DMS53 (cell line): ENCODE results near the gene KCNIP2.
"Not testable (repeated sequence)": the region's sequence is repeated elsewhere in the genome, so short reads cannot be mapped to it uniquely, and the experiment has no call there.

ENCODE experiments used
- DNase-seq: peaks from one replicate; lab custom pipeline; 2025; lab: John Stamatoyannopoulos, UW

KCNIP2 gene

DNA sequence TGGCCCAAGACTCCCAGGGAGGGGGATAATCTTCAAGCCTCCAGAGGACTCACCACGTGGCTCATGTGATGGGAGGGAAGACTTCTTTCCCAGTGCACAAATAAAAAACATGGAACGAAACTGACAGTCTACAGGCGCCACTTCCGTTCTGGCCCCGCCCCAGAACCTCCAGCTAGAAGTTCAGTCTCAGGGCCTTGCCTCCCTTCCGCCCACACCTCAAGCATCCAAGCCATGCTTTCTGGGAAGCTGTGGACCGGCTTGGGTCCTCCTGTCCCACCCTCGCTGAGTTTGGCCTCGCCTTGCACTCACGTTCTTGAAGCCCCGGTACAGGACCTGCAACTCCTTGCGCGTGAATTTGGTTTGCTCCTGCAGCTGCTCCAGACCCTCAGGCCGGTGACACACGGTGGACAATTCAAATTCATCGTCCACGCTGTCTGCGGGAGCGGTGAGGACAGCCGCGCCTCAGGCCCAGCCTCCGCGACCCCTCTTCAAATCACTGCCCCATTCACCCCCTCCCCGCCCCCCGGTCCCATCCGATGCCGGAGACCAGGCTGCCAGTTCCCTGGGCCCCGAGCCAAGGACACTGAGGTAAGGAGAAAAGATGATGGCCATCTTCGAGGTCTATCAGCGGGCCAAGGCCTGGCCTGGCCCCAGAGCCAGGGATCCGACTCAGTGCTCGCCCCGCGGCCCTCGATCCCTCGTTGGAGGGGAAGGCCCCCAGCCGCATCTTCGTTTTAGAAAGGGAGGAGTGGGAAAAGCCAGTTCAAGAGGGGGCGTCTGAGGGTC is 14.6 kb downstream of the KCNIP2 start:
- no peak for DNase-seq

DNA sequence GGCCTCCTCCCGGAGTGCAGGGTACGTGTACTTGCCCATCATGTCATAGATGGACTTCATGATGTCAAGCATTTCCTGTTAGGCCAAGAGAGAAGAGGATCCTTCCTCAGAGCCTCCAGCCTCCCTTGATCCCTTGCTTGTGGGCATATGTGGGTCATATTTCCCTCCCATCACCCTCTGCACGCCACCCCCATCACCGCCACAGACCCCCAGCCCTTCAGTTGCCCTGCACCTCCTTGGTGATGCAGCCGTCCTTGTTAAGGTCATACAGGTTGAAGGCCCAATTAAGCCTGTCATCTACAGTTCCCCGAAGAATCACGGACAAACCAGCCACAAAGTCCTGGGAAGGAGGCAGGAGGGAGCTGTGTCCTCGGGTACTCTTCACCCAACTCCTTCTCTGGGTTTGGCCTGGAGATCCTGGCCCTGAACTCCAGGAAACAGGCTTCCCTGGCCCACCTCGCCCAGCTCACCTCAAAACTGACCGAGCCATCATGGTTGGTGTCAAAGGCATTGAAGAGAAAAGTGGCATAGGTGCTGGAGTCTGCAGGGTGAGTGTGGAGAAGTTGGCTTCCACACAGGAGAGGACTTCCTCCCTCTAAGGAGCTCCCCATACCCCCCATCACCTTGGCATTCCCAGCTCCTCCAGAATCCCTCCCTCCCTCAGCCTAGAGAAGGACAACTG is 15.5 kb downstream of the KCNIP2 start:
- no peak for DNase-seq

DNA sequence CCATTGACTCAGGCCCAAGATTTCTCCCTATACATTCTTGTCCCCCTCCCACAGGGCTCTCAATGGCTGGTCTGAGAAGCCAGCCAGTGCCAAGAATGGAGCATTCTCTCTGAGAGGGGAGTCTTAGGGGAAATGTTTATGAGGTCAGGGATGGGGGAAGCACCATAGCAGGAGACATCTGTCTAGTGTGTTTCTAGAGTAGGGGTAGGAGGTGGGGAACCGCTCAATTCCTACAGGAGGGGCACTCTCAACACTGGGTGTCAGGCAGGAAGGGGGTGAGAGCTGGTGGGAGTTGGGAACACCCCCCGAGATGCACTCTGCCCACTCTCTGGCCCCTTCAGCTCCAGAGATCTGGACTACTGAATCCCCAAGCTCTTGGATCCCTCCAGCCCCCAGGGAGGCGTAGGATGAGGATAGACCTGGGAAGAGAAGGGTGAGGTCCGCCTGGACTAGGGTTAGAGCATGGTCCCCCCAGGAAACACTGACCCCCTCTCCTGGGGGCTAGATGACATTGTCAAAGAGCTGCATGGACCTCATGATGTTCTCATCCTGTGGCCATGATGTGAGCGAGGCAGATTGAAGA is 16.7 kb downstream of the KCNIP2 start:
- no peak for DNase-seq

DNA sequence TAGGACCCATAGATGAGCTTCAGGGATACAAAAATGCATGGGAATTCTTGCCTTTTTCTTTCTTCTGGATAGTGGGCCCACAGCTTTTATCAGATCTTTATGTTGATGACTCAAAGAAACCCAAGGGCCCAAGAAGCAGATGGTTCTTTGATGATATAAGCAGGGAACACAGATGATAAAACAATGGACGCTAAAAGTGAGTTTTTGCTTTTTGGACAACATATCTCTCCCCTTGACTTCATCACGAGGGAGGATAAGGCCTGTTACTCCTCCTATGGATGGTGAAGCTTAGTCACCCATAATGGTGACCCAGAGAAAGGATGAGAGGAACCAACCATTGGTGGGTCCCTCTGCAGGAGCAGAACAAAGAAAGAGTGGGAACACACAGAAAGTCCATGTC is 18.9 kb downstream of the KCNIP2 start:
- DNase-seq: no peak

DNA sequence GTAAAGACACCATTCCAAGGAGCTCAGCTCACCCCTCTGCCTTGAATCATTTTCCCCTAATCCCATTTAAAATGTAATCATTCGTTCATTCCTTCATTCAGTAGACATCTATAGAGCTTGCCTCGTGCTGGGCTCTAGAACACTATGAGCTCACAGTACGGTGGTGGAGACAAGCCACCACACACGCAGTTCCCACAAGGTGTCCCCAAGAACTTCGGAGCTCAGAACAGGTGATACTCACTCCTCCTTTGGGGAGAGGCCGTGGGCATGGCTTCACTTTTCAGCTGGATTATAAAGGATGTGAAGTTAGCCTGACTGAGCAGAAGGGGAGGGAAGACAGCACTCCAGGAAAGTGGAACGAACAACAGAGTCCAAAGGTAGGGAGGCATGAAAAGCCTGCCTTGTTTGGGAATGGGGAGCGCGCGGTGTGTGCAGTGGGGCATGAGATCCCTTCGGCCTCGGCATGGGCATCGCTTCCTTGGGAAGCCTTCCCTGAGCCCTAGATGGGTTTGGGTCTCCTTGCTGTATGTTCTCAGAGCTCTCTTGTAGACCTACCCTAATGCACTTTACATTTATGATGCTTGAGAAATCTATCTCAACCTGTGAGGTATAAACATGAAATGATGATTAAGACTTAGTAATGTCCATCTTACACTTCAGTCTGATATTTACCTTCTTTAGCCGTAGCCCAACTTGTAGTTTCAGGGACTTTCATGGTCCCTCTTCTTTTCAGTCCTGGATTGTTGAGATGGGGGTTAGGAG is 24.5 kb downstream of the KCNIP2 start:
- peak; percentile 93 for DNase-seq

DNA sequence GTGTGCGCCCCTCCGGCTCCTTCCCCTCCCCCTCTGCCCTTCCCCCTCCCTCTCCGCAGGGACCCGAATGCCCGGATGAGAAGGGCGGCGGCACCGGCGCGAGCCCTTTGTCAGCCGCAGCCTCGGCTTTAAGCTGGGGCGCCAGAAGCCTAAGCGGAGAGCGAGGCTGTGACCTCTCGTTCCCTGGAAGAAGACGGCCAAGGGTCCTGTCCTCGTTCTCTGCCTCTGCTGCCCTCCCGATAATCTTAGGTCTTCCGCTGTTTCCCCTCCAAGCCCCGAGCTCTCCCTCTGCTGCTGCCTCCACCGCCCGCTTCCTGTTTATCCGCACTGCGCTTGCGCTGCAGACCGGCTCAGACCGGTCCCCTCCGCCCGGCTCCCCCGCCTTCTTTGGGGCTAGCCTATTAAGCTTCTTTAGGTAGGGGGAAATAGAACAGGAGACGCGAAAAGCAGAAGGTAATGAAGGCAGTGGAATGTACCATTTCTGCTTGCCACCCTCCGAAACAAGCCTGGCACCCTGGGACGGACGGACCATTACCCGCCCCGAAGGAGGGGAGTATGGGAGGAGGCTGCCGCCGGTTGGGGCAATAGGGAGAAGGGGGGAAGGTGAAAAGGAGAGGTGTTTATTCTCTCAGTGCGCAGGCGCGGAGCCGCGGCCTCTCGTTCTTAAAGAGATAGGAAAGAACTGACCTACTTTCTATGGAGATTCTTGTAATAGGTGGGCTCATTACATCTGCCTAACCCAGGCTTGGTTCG is 25.3 kb downstream of the KCNIP2 start, which contains the start of gene OGA:
Gene OGA, minus strand, starts transcription at position 326 of the 753 bp plus-strand sequence. CDS start 422 bp downstream, outside the sequence.
- peak; percentile 100 for DNase-seq

DNA sequence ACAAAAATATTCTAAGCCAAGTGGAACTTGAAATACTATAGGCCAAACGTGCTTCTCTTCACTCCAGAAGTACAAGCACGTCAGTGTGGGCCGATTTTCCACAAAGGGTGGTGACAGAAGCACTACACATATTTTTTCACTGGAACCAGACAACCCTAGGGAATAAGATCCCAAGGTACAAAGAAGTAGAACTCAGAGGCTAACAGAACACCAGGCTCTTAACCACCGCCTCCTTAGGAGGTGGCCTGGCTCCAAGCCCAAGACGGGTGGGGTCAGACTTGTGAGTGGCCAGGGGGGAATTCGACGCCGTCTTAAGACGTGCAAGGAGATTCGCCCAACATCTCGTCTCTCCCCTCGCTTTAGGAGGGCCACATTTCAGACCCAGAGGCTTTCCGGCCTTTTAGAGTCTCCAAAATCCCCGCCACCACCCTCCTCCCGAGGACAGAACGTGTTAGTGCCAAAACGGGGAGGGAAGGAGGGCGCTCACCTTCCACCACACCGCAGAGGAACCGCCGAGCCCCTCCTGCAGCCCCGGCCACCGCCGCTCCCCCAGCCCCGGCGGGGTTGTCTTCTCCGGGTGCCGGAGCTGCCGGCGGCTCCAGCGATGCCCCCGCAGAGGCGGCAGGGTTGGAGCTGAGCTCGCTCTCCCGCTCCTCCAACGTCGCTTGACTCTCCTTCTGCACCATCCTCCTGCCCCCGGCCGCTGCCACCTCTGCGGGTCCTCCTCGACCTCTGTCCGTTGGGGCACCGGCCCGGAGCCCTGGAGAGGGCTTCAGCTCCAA is 26.1 kb downstream of the KCNIP2 start:
- DNase-seq: peak; percentile 54

DNA sequence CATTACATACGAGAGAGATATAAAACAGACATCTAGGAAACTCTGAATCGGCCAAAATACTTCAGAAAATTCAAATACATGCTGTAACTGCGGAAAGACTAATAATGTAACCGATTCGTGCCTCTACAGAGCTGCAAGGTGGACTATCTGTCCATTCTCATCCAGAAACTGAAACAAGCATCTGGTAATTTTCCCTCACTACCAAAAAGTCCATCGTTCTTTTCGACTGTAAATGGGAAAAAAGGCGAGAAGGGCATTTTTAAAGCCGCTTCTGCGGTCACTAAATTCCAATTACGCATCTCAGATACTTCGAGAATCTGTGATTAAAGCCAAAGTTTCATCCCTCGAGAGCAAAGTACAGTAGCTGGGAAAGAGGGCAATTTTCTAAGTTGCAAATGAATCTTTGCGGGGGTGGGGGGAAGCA is 26.7 kb downstream of the KCNIP2 start:
- DNase-seq: no peak

DNA sequence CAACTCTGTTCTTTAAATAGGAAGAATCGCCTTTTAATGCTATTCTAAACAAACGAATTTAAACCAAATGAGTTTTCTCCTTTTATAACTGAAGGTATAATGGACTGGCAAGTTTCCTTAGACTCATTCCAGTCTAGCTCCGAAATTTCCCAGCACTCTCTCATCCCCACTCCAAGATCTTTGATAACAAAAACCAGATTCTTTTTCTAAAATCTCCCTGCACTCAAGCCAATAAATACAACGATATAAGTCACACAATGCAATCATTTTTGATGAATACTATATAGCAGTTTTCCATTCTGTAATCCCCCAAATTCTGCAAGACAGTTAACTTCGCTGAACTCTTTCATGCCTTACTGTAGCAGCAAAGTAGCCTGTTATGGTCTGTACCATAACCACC is 27.2 kb downstream of the KCNIP2 start:
- DNase-seq: no peak

DNA sequence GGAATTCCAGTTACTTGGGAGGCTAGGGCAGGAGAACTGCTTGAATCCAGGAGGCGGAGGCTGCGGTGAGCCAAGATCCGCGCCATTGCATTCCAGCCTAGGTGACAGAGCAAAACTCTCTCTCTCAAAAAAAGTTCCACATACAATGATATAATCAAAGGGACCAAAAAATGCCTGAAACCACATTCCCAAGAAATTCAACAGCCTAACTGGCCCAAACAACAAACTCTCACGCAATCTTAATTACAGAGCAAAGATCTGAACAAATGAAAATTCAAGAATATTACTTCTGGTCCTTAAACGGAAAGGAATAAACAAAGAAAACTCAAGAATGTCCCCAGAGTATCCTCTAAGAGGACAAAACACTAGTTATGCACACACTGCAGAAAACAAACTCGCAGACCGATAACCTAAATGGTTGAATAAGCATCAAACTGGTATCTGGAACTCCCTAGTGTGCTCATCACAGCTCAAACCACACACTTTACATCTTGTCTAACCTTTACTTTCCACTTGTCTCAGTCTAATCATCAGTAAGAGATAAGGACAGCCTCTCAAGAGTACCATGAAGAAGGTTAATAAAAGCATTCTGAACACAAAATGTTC is 29.0 kb downstream of the KCNIP2 start:
- DNase-seq: no peak

DNA sequence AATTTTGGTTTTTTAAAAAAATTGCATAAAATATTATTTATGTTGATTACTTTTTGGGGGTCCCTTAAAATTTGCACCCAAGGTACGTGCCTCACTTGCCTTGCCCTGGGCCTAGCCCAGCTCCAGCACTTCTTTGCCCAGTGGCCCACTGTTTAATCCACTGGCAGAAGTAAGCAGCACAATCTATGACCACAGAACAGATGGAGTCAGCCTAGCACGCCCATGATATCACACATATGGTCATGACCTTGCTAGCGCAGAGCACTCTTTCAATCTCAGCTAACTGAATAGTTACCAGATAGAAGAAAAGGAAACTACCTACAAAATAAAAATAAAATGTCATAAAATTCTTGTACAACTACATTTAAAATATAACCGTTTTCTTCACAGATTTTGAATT is 31.0 kb downstream of the KCNIP2 start:
- no peak for DNase-seq

DNA sequence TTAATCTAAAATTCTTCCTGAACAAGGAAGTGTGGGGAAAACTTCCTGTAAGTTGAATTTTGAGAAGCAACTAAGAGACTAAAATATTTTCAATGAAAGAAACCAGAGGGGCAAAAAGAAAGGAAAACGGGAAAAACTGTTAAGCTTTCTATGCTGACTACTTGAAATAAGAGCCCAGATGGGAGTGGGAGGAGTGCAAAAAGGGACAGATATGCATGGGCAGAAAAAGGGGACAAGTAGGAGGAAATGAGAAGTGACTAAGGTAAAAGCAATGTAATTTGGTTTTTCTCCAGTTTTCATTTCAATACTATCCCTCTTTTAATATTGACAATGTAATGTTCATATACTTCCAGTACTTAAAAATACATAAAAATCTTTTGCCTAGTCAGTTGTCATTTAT is 36.4 kb downstream of the KCNIP2 start:
- DNase-seq: no peak

DNA sequence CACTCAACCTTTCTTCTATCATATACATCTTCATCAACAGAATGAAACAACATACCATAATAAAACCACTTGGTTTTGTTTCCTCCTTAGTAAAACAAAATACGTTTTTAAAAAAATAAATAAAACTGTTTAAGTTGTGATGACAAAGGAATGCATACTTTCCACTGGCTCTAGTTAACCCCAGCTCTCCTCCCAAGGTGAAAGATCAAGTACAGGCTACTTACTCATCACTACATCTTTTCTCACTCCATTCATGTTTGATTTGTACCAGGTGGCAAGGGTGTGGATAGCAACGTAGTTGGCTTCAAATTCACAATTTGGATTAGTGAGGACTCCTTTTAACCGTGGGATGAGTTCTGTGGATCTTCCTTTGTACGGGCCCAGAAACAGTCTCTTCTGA is 40.1 kb downstream of the KCNIP2 start:
- DNase-seq: no peak

DNA sequence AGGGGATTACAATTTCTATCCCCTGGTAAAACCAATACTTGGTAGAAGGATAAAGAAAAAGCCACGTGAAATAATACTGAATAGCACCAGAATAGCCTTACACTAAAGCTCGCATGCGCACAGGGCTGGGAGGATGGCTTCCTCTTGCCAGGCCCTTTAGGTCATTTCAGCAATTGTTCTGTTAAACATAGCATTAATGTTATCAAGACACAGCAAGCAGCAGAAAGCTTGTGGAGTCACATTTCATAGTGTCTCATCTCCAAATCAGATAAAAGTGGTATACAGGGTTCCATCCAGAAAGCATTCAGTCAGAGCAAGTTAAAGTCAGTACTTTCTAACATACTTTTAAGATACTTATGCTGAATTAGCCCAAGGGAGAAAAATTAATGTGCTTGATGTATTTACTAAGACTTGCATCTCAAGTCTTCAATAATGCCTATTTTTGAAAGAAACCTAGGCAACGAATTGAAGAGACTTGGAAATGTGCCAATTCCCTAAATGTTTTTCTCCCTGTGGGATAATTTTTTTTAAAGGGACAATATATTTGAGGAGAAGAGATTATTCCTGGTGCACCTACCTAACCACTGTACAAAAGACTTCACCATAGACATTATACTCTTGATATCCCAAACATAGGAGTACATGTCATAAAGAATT is 46.1 kb downstream of the KCNIP2 start:
- DNase-seq: no peak

DNA sequence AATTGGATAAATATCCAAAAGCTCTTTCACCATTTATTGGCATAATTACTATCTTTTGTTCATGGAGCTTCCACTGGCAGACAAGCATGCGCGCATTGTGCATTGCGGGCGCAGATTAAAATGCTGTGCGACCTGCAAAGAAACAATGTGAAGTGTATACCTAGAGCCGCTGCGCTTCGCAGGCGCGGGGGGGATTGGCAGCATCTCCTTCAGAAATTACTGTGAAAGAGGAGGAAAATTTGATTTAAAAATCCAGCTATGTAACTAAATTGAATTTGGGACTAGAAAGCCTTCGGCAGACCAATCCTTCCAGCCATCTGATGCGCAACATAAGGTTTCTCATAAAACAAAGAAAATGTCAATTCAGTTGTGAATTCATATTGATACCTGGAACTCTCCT is 50.1 kb downstream of the KCNIP2 start:
- no peak for DNase-seq

DNA sequence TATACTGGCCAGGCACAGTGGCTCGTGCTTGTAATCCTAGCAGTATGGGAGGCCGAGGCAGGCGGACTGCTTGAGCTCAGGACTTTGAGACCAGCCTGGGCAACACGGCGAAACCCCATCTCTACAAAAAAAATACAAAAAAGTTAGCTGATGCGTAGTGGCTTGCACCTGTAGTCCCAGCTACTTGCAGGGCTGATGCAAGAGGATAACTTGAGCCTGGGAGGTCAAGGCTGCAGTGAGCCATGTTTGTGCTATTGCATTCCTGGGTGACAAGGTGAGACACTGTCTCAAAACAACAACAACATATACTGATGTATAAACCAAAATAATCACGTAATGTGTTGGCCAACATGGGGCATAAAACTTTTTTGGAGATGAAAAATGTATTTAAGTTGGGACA is 53.9 kb downstream of the KCNIP2 start:
- DNase-seq: no peak

DNA sequence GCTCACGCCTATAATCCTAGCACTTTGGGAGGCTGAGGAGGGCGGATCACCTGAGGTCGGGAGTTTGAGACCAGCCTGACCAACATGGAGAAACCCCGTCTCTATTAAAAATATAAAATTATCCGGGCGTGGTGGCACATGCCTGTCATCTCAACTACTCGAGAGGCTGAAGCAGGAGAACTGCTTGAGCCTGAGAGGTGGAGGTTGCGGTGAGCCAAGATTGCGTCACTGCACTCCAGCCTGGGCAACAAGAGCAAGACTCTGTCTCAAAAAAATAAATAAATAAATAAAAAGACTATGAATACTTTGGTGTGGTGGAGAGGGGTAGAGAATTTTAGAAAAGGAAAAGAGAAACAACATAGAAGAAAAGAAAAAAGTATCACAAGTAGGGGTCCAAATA is 54.4 kb downstream of the KCNIP2 start:
- DNase-seq: not testable (repeated sequence)

DNA sequence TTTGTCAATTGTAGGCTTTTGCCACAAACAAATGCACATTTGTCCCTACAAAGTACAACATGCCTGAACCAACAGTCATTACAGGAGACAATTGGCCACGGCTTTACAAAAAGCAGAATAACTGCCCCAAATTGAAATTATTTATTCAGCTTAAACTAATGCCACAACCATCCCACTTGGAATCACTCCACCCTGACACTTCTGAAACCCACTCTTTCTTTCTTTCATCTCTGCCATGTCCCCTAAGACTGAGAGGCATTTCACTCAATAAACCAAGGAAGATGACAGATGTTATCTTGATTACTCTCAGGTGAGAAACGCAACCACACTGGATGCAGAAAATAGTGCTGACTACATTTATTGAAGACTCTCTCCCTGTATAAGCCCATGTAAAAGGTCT is 57.8 kb downstream of the KCNIP2 start:
- DNase-seq: no peak

DNA sequence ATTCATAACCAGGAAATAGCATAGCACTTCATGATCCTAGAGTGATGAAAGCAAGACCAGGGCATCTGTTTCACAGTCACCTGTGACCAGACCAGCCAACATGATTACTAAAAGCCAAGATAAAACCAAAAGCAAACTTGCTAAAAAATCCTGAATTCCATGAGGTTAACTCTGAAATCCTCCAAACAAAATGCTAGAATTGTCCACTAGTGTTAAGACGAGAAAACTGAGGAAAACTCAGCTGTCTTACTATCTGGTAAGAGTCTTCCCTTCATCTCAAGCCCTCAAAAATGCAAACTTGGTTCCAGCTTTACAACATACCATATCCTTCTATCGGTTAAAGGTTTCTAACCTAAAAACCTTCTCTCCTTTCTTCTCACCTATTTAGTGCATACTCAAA is 59.0 kb downstream of the KCNIP2 start:
- no peak for DNase-seq

DNA sequence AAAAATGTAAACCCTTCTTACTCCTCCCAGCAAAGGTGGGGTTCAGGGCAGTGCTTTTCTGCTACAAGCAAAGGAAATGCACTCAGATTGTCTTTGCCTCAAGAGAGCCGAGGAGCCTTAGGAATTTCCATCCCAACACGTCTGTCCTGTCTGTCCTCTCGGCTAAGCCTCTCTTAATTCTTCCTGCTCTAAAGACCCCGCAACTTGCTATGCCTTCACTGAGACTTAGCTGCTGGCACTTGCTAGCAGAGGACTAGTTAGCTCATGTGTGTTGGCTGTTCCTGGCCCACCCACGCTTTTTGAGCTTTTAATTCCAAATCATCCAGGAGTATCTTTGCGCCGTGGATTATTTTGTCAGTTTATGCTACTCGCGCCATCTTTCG is 59.9 kb downstream of the KCNIP2 start:
- DNase-seq: peak; percentile 53
